H9 (cell line): Measurements from ENCODE around the gene PXK. TPM values are rescaled to one million over a fixed set of nuclear protein-coding genes. Genes with fewer than 3 reads are reported as not detected.

Experiments used
- DNase-seq: peaks from one replicate; pipeline ENCODE4 v3.0.0-alpha.2; 2017
- H2AFZ ChIP-seq: one replicate; pipeline ENCODE4 v1.6.1; 2013; ENCODE audit warnings: mild to moderate bottlenecking, low read length, control low read depth, moderate library complexity
- H2AK5ac ChIP-seq: 2 replicates; pipeline ENCODE4 v1.6.1; 2013; ENCODE audit warnings: low read length, control low read depth, mixed read lengths; ENCODE audit not compliant: insufficient read length
- H2BK120ac ChIP-seq: one replicate; pipeline ENCODE4 v1.6.1; 2013; ENCODE audit warnings: low read depth, mild to moderate bottlenecking, low read length, control low read depth, inconsistent platforms; ENCODE audit not compliant: poor library complexity, severe bottlenecking
- H2BK12ac ChIP-seq: 2 replicates; pipeline ENCODE4 v1.6.1; 2013; ENCODE audit warnings: low read length, control low read depth, mixed read lengths, low read depth; ENCODE audit not compliant: insufficient read length
- H2BK15ac ChIP-seq: 2 replicates; pipeline ENCODE4 v1.6.1; 2013; ENCODE audit warnings: low read depth, low read length, control low read depth
- H2BK20ac ChIP-seq: one replicate; pipeline ENCODE4 v1.6.1; 2013; ENCODE audit warnings: low read depth, mild to moderate bottlenecking, low read length, control low read depth, inconsistent platforms; ENCODE audit not compliant: poor library complexity, severe bottlenecking
- H2BK5ac ChIP-seq: 2 replicates; pipeline ENCODE4 v1.6.1; 2013; ENCODE audit warnings: low read length, control low read depth, mixed read lengths; ENCODE audit not compliant: insufficient read length
- H3K14ac ChIP-seq: 2 replicates; pipeline ENCODE4 v1.6.1; 2013; ENCODE audit warnings: low read length, control low read depth; ENCODE audit not compliant: insufficient read depth
- H3K18ac ChIP-seq: 2 replicates; pipeline ENCODE4 v1.6.1; 2013; ENCODE audit warnings: low read depth, mild to moderate bottlenecking, mixed read lengths, low read length, control low read depth; ENCODE audit not compliant: insufficient read length
- H3K23ac ChIP-seq: 2 replicates; pipeline ENCODE4 v1.6.1; 2013; ENCODE audit warnings: low read length, control low read depth, mixed read lengths, low read depth; ENCODE audit not compliant: insufficient read length
- H3K23me2 ChIP-seq: 2 replicates; pipeline ENCODE4 v1.6.1; 2013; ENCODE audit warnings: low read depth, mild to moderate bottlenecking, mixed read lengths, low read length, control low read depth; ENCODE audit not compliant: insufficient read length, poor library complexity, severe bottlenecking
- H3K27ac ChIP-seq: 2 replicates; pipeline ENCODE4 v1.5.1; 2013; ENCODE audit warnings: low read length, control low read depth, mixed read lengths, low read depth; ENCODE audit not compliant: insufficient read length
- H3K27me3 ChIP-seq: 2 replicates; pipeline ENCODE4 v1.6.1; 2013; ENCODE audit warnings: low read length, control low read depth, inconsistent platforms; ENCODE audit not compliant: insufficient read depth
- H3K4ac ChIP-seq: 2 replicates; pipeline ENCODE4 v1.6.1; 2013; ENCODE audit warnings: low read depth, mild to moderate bottlenecking, control low read depth, inconsistent platforms, low read length, moderate library complexity
- H3K4me1 ChIP-seq: 2 replicates; pipeline ENCODE4 v1.6.1; 2013; ENCODE audit warnings: low read length, control low read depth, inconsistent platforms; ENCODE audit not compliant: insufficient read depth
- H3K4me2 ChIP-seq: 2 replicates; pipeline ENCODE4 v1.6.1; 2013; ENCODE audit warnings: low read length, control low read depth, mixed read lengths; ENCODE audit not compliant: insufficient read length, insufficient read depth
- H3K56ac ChIP-seq: 2 replicates; pipeline ENCODE4 v1.6.1; 2013; ENCODE audit warnings: low read depth, mild to moderate bottlenecking, mixed read lengths, low read length, control low read depth; ENCODE audit not compliant: insufficient read length
- H3K79me1 ChIP-seq: 2 replicates; pipeline ENCODE4 v1.6.1; 2013; ENCODE audit warnings: low read depth, mild to moderate bottlenecking, moderate library complexity, low read length, control low read depth, inconsistent platforms; ENCODE audit not compliant: insufficient read depth, poor library complexity, severe bottlenecking
- H3K79me2 ChIP-seq: 2 replicates; pipeline ENCODE4 v1.6.1; 2013; ENCODE audit warnings: low read length, control low read depth, inconsistent platforms; ENCODE audit not compliant: insufficient read depth
- H3K9ac ChIP-seq: 2 replicates; pipeline ENCODE4 v1.6.1; 2013; ENCODE audit warnings: low read length, control low read depth, mixed read lengths; ENCODE audit not compliant: insufficient read length; ENCODE audit errors: extremely low read depth
- H3K9me3 ChIP-seq: one replicate; pipeline ENCODE4 v1.6.1; 2013; ENCODE audit warnings: low read depth, low read length, inconsistent platforms; ENCODE audit not compliant: control insufficient read depth
- H3T11ph ChIP-seq: one replicate; pipeline ENCODE4 v1.6.1; 2013; ENCODE audit warnings: mild to moderate bottlenecking, low read length, control low read depth, inconsistent platforms
- H4K20me1 ChIP-seq: one replicate; pipeline ENCODE4 v1.6.1; 2013; ENCODE audit not compliant: control insufficient read depth, insufficient read length, insufficient read depth
- H4K5ac ChIP-seq: 2 replicates; pipeline ENCODE4 v1.6.1; 2013; ENCODE audit warnings: low read depth, mild to moderate bottlenecking, mixed read lengths, low read length, control low read depth; ENCODE audit not compliant: insufficient read length
- H4K8ac ChIP-seq: replicated peaks from 2 replicates; pipeline ENCODE4 v1.6.1; 2013; ENCODE audit warnings: low read length, control low read depth, mixed read lengths, low read depth; ENCODE audit not compliant: insufficient read length
- H4K91ac ChIP-seq: 2 replicates; pipeline ENCODE4 v1.6.1; 2013; ENCODE audit warnings: low read depth, mild to moderate bottlenecking, moderate library complexity, mixed read lengths, low read length, control low read depth; ENCODE audit not compliant: insufficient read length
- H3K27ac Mint-ChIP-seq, 3 experiments: 2 replicates in 2 of 3; 3 replicates in 1 of 3; pipeline ENCODE4 v1.8.0; 2020 to 2021; ENCODE audit warnings: mixed read lengths in 3 of 3, mild to moderate bottlenecking in 1 of 3, moderate library complexity in 1 of 3
- H3K27me3 Mint-ChIP-seq: 2 replicates; pipeline ENCODE4 v1.8.0; 2021; ENCODE audit warnings: low read depth, mild to moderate bottlenecking, moderate library complexity, mixed read lengths
- H3K36me3 Mint-ChIP-seq, 3 experiments: 2 replicates in 2 of 3; 3 replicates in 1 of 3; pipeline ENCODE4 v1.8.0; 2020 to 2021; ENCODE audit warnings: low read depth in 3 of 3, mixed read lengths in 3 of 3; ENCODE audit not compliant: insufficient read depth in 1 of 3
- H3K4me1 Mint-ChIP-seq, 2 experiments: 2 replicates each; pipeline ENCODE4 v1.8.0; 2020; ENCODE audit warnings: mixed read lengths in 2 of 2
- H3K4me3 Mint-ChIP-seq, 2 experiments: 2 replicates in 1 of 2; 3 replicates in 1 of 2; pipeline ENCODE4 v1.8.0; 2020 to 2021; ENCODE audit warnings: mild to moderate bottlenecking in 2 of 2, mixed read lengths in 2 of 2, moderate library complexity in 1 of 2
- H3K9me3 Mint-ChIP-seq, 2 experiments: 2 replicates in 1 of 2; 3 replicates in 1 of 2; pipeline ENCODE4 v1.8.0; 2020; ENCODE audit warnings: mild to moderate bottlenecking in 2 of 2, mixed read lengths in 2 of 2, moderate library complexity in 1 of 2
- CTCF ChIP-seq: fragments of 200-600 bp; sonication (generic); conservative IDR thresholded peaks from 3 replicates; pipeline ENCODE4 v1.8.0; 2021; ENCODE audit warnings: antibody characterized with exemption, mild to moderate bottlenecking
- WGBS: extraction: QIAGEN DNeasy Blood & Tissue Kit; methylation state at CpG from one replicate; pipeline ENCODE4 v1.1.7; 2013; ENCODE audit warnings: missing lambda C conversion rate, low lambda C conversion rate, mixed read lengths; ENCODE audit not compliant: insufficient read length; ENCODE audit errors: extremely low coverage; 5-methylcytosine and 5-hydroxymethylcytosine counted together
- total RNA-seq: library from RNA; stranded (reverse); gene quantifications from 2 replicates; pipeline ENCODE4 v1.2.1, GENCODE V29; 2021

PXK gene
- total RNA-seq, 1 experiment from 2014 or later = 3.3 TPM

- no peak overlapping the region for H3K56ac ChIP-seq
- no peak overlapping the region for H3K27ac ChIP-seq
- no peak overlapping the region for H2BK12ac ChIP-seq
- no peak for TF ChIP-seq CTCF
- DNase-seq = no peak
- no peaks in the 10 kb centered on the region for H3K23me2 ChIP-seq
- Mint-ChIP-seq H3K27me3 (peaks cover 7% of the 10 kb centered on the region), H3K4me1 (peaks cover 10 to 11% of the 10 kb centered on the region in 2 experiments), H3K9me3 (peaks cover 0 to 6% of the 10 kb centered on the region in 2 experiments; a peak in 1 of 5 replicates), H3K36me3 (peaks cover 0 to 4% (median 0%) of the 10 kb centered on the region in 3 experiments; a peak in 3 of 7 replicates), H3K4me3 (no peak overlapping the region), H3K27ac (no peak overlapping the region)
- no peak overlapping the region for H2AK5ac ChIP-seq
- H3K9ac ChIP-seq = no peak overlapping the region
- no peak overlapping the region for H3K18ac ChIP-seq
- H4K8ac ChIP-seq = no peak overlapping the region
- H3K4ac ChIP-seq = no peak overlapping the region
- no peak overlapping the region for H3K23ac ChIP-seq
- H4K5ac ChIP-seq = no peak overlapping the region
- no peak overlapping the region for H2BK120ac ChIP-seq
- no CpG with 5 or more reads among the region's 6 CpGs for WGBS
- no peaks in the 10 kb centered on the region for H3K79me2 ChIP-seq
- H3K4me2 ChIP-seq = no peak overlapping the region
- no peak overlapping the region for H2BK20ac ChIP-seq
- H3K27me3 ChIP-seq = no peaks in the 10 kb centered on the region
- H4K91ac ChIP-seq = no peak overlapping the region
- no peak overlapping the region for H2BK15ac ChIP-seq
- H3K4me1 ChIP-seq = no peaks in the 10 kb centered on the region
- H3K79me1 ChIP-seq = no peaks in the 10 kb centered on the region
- H2AFZ ChIP-seq = no peak overlapping the region
- H3K9me3 ChIP-seq = no peaks in the 10 kb centered on the region
- no peak overlapping the region for H3T11ph ChIP-seq
- no peaks in the 10 kb centered on the region for H4K20me1 ChIP-seq
- no peak overlapping the region for H2BK5ac ChIP-seq
- H3K14ac ChIP-seq = no peak overlapping the region
Measured at GRCh38 chr3:58296843-58297242, 35.8 kb upstream of the PXK start.
